ENCODE measurements around the gene PRSS33.

DNA sequence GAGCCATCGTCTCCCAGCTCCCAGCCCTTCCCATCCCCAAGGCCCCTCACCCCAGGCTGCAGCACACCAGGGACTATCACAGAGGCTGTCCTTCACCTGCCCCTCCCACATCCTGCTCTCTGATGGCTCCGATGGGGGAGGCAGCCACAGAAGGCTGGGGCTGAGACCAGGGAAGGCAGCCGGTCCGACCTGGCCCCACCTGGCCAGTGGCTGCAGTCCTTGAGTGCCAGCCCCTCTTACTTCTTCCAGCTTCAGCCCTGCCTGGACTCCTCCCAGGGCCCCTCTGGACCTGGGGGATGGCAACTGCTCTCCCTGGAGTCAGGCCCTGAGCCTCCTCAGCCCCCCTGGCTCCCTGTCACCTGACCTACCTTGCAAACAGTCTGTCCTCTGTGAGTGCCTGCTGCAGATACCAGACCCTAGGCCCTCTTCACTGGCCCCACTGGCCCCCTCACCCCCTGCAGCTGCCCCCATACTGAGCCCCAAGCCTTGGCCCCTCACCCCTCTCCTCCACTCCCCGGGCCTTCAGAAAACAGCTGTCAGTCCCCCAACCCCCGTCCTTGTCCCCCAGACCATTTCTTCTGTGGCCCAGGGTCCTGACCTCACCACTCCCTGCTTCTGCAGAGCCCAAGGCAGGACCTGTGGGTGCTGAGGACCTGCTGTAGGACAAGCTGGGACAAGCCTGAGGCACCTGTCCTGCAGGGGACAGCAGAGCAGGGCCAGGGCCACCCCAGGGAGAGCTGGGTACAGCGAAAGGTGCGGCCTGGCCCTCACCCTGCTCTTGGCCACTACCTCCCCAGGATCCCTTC lies 47.5 kb downstream of the PRSS33 start:
- TF ChIP-seq, protein P1, sequence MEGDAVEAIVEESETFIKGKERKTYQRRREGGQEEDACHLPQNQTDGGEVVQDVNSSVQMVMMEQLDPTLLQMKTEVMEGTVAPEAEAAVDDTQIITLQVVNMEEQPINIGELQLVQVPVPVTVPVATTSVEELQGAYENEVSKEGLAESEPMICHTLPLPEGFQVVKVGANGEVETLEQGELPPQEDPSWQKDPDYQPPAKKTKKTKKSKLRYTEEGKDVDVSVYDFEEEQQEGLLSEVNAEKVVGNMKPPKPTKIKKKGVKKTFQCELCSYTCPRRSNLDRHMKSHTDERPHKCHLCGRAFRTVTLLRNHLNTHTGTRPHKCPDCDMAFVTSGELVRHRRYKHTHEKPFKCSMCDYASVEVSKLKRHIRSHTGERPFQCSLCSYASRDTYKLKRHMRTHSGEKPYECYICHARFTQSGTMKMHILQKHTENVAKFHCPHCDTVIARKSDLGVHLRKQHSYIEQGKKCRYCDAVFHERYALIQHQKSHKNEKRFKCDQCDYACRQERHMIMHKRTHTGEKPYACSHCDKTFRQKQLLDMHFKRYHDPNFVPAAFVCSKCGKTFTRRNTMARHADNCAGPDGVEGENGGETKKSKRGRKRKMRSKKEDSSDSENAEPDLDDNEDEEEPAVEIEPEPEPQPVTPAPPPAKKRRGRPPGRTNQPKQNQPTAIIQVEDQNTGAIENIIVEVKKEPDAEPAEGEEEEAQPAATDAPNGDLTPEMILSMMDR (IDR thresholded peaks at IDR 0.05; ENCODE audit: low read depth, low read length, poor library complexity, severe bottlenecking) = no peak
- no peak for TF ChIP-seq EZH2phosphoT487 (IDR thresholded peaks at IDR 0.05; ENCODE audit: borderline replicate concordance, low read length)

Measured in DOHH2 (cell line).